Activated gamma-delta T cell treated with anti-CD3 and anti-CD28 coated beads, Interleukin-2, amount 50 U/mL, for 16 hours (primary cell): ENCODE results near the gene INHA.

Experiments used
- DNase-seq: peaks from one replicate; pipeline ENCODE4 v3.0.0-alpha.2; 2020; ENCODE audit warnings: low read depth

Gene INHA, protein sequence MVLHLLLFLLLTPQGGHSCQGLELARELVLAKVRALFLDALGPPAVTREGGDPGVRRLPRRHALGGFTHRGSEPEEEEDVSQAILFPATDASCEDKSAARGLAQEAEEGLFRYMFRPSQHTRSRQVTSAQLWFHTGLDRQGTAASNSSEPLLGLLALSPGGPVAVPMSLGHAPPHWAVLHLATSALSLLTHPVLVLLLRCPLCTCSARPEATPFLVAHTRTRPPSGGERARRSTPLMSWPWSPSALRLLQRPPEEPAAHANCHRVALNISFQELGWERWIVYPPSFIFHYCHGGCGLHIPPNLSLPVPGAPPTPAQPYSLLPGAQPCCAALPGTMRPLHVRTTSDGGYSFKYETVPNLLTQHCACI

DNA sequence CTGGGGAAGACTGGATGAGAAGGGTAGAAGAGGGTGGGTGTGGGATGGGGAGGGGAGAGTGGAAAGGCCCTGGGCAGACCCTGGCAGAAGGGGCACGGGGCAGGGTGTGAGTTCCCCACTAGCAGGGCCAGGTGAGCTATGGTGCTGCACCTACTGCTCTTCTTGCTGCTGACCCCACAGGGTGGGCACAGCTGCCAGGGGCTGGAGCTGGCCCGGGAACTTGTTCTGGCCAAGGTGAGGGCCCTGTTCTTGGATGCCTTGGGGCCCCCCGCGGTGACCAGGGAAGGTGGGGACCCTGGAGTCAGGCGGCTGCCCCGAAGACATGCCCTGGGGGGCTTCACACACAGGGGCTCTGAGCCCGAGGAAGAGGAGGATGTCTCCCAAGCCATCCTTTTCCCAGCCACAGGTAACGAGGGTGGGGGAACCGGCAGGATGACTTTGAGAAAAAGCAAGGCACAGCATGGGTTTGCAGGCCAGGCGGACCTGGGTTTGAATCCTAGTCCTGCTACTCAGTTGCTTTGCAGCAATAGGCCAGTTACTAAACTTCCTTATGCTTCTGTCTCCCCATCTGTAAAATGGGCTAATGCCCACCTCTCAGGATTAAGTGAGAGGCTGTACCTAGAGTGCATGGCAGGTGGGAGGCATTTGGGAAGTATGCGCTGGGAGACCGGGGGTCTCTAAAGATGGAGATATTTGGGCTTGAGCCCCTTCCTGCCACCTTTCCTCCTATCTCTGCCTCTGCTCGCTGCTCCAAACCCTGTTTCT lies at the start of gene INHA:
TSS of gene INHA (plus strand) at position 74 of the 765 bp plus-strand sequence. CDS start at position 139, 65 bp downstream.
- no peak for DNase-seq

DNA sequence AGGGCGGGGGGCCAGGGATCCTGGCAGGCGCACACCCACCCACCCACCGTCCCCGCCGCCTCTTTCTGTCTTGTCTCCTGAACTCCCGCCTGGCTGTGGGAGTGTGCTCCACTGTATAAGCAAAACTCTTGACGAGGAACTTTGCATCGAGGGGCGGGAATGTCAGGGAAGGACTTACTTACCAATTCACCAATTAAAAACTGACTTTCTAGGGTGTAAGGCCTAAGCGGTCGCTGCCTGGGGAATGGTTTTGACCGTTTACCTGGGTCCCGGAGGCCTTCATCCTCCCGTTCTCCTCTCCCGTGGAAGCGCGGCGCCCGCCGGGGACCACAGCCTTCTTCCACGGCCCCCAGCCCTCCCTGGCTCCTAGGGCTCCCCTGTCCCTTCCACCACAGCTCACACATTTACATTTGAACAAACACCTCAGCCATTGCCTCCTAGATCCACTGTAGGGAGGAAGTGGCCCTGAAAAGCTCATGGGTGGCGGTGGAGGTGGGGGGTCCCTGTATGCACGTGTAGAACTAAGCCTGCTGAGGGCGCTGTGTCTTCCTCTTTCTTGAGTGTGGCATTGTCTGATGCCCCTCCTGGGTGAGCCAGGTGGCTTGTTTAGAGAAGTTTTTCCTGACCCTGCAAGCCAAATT lies 49.0 kb upstream of the INHA start:
- DNase-seq = no peak

DNA sequence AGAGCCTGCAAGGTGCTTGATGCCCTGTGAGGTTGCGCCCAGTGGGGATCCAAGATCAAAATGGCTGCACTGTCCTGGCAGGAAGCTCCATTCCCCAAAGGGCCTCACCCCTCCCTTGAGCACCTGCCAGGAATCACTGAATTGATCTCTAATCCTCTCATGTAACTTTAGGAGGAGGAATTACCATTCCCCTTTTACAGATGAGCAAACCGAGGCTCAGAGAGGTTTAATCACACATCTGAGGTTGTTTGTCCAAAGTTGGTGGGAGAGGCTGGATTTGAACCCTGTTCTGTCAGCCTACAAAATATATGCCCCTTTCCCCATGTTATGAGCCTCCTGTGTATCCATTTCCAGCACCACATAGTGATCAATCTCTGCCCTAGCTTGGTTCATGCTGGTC lies 47.3 kb upstream of the INHA start:
- DNase-seq = no peak

GRCh38 chr2:219525533-219526232 lies 46.4 kb upstream of the INHA start:
- no peak for DNase-seq

DNA sequence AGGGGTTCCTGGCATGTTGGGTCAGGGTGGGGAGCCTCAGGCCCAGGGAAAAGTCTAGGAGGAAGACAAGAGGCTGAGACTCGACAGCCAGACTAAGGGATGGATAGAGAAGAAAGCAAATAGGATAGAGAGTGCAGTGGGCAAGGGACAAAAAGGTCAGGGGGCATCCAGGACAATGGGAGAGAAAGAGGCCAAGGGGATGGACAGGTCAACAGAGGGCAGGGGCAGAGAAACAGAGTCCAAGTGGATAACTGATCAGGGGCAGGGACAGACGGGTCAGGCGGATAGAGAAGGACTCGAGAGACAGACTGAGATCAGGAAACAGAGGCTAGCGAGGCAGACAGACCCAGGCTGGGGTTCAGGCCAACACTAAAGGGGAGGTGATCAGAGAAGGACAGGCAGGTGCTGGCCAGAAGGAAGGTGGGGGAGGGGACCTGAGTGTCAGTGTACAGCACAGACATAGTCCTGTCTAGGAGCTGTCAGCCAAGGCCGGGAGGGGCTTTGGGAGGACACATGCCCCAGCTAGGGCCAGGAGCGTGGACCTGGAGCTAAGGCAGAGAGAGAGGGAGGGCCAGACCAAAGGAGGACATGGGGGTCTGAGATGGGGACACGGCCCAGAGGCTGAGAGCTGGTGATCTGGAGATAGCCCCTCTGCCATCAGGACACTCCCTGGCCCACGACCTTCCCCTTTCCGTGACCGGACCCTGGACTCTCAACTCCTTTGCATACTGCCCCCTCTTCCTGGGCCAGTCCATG lies 45.6 kb upstream of the INHA start:
- no peak for DNase-seq

- DNase-seq = no peak
These were observed 45.1 kb upstream of the INHA start for GRCh38 chr2:219527076-219527394.

DNA sequence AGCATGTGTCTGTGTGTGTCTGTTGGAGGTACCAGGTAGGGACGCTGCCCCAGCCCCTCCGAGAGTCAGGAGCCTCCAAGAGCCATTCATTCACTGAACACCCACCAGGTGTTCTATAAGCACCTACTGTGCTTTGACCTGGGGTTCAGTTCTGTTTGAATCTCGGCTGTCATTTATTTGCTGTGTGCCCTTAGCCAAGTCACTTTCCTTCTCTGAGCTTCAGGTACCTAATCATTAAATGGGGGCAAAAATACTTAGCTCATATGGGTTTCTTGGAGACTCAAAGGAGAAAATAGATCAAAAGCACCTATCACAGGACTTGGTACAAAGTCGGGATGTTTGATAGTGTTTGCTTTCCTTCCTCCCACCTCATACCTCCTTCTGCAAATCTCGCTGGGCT lies 44.6 kb upstream of the INHA start:
- DNase-seq = no peak

DNA sequence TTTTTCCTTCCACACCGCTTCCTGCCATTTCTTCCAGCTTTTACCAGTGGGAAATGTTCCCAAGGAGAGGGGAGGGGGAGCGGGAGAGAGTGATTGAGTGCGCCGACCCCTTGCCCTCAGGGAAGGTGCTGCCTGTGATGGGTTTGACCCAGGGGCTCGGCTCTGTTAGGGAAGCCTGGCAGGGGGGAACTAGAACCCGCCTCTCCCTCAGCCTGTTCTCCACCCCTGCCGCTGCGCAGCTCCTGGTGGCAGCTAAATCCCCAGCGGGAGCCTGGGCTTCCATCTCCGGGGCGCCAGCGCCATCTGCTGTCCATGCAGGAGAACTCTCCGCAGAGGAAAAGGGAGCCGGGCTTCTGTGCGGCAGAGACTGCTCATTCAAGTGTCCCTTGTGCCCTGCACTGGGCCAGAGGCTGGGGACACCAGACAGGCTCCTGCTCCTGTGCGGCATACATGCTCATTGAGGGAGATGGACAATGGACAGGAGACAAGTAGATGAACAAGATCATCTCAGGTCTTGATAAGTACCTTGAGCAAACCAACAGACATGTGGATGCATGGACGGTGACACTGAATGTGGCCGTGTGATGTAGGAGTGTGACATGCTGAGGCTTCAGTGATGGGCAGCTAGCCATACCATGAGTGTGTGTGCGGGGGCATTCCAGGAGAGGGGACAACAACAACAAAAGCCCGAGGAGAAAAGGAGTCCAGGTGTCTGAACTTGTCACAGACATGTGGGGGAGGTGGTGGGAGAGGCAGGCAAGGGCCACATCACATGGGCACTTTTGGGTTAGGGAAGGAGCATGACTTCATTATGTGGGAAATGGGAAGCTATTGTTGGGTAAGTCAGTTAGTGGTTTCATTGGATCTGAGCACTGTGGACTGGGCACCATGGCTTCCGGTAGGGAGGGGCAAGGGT lies 41.8 kb upstream of the INHA start:
- DNase-seq = peak; percentile 73

DNA sequence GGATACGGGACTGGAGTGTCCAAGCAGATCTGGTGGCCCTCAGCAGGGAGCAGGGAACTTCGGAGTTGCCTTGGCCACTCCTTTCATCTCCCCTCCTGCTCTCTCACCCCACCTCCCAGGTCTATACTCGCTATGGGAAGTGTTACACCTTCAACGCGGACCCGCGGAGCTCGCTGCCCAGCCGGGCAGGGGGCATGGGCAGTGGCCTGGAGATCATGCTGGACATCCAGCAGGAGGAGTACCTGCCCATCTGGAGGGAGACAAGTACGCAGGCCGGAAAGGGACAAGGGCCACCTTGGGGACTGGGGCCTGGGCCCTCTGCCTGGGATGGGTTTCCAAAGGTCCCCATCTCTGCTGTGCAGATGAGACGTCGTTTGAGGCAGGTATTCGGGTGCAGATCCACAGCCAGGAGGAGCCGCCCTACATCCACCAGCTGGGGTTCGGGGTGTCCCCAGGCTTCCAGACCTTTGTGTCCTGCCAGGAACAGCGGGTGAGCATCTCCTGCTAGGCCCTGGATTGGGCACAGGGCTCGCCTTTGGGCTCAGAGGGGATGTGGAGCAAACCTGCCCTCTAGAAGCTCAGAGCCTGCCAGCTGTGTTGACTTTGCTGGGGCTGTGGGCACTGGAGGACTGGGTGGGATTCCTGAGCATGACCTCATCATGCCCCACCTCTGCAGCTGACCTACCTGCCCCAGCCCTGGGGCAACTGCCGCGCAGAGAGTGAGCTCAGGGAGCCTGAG lies 40.3 kb upstream of the INHA start:
- DNase-seq = no peak

DNA sequence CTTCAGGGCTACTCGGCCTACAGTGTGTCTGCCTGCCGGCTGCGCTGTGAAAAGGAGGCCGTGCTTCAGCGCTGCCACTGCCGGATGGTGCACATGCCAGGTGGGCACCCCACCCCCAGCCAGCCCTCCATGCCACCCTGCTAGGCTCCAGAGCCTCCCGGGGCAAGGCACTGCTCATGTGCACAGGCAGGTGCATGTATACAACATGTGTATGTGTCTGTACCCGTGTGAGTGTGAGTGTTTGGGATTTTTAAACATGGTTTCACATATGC lies 39.8 kb upstream of the INHA start:
- no peak for DNase-seq

DNA sequence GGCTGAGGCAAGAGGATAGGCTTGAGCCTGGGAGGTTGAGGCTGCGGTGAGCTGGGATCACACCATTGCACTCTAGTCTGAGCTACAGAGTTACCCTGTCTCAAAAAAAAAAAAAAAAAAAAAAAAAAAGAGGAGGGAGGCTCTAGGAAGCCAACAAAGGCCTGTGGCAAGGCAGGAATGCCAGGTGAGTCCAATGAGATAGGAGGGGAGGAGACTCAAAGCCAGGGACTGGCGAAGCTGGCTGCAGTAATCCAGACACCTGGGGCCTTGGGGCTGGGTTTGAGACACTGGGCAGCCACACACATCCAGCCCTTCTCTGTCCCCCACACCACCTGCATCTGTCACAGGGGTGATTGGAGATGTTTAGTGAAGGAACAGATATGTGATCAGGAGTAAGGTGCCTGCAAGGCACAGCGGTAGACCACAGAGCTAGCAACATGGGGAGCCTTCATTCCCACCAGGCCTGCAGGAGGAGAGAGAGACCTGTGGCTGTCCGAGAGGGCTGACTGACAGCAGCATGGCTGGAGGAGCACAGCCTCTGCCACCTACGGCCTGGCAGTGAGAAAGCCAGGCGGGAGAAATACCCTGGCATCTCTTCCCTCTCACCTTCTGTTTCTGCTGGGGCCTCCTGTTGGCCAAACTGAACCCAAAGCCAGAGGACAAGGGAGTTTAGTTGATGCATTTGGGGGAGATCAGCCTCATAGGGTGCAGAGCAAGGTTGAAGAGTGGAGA lies 38.0 kb upstream of the INHA start:
- DNase-seq = no peak

DNA sequence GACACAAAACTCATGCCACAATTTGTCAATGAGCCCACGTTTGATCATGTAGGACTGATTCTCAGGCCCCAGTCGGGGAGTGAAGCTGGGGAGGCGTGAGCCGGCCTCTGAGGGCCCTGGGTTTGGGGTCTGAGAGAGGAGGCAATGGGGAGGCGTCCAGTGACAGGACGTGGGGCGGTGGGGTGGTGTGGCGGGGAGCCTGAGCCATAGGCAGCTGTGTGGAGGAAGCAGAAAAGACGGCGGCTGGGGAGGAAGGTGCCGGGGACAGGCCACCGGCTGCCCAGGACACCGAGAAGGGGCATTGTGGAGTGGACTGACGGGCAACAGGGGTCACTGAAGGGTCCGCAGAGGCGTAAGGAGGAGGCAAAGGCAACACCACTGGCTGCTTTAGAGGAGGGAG lies 35.7 kb upstream of the INHA start:
- DNase-seq = no peak

- no peak for DNase-seq
These were observed 35.1 kb upstream of the INHA start for GRCh38 chr2:219536967-219537366.

DNA sequence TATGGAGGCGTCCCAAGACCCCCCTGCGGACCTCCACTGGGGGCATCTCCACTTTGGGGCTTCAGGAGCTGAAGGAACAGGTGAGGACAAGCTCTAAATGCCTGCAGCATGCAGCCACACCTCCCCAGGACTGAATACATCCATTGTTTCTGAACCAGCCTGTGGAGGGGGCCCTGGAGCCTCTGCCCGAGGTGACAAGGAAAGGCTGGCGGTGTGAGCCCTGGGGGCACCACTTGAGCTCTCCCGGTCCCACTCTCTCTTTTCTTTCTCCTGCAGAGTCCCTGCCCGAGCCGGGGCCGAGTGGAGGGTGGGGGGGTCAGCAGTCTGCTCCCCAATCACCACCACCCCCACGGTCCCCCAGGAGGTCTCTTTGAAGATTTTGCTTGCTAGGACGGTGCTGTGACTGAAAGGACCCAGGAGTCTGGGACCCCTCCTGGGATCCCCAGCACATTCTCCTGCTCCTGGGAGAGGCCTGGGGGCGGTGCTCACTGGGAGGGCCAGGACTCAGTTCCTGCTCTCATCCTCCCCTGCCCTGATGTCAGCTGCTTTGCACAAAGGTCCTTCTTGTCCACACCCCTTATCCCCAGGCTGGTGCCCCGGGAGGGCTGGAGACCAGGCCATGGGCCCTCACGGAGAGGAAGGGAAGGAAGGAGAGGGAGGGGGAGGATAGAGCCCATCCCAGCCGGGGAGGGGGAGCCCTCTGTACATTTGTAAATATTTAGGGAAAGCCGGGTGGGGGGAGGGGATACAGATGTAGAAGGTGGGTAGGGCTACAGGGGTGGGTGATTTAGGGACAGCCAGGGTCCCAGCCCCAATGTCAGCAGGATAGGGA lies 34.2 kb upstream of the INHA start:
- no peak for DNase-seq

GRCh38 chr2:219538504-219538951 lies 33.6 kb upstream of the INHA start:
- DNase-seq = no peak

- DNase-seq = no peak
These were observed 32.9 kb upstream of the INHA start for GRCh38 chr2:219538956-219539788.

DNA sequence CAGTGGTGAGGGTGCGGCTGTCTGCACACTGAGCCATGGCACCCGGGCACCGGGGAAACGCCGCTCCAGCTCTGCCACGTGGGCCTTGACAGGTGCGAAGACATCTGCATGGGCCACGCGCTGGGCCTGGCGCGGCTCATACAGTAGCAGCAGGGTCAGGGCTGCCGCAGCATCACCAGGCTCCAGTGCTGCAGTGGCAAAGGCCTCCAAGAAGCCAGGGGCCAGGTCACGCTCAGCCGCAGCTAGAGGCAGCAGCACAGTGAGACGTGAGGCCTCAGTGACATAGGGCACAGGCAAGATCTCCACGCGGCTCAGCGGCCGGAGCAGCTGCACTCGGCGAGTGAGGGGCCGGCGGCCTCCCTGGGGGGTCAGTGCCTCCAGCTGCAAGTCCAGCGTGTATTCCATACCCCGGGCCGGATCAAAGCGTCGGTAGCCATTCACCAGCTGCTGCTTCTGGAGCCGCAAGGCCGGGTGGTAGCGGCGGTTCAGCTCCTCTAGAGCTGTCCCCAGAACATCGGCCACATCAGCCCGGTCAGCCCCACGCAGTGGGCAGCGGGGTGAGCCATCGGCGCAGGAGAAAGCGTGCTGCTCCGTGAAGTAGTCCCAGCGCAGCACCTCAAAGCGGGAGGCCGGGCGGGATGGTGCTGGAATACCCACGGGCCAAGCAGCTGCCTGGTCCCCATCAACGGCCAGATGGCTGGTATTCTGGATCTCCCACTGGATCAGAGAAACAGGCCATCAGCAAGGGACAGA lies 32.0 kb upstream of the INHA start:
- no peak for DNase-seq
